Measurements from ENCODE around the gene RBBP9.

RBBP9 gene

DNA sequence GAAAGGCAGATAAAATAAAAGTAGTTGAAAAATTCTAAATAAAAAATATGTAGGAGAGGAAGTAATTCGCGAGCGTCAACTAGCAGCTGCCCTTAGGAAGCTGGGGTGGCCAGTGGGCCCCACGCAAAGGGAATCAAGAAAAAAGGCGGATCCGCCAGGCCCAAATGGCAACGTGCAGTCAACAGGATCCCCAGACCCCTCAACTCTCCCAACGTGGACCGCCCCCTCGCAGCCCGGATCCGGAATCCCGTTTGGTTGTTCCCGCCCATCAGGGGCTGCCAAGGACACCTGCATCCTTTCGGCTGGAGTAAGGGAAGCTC lies 30.5 kb downstream of the RBBP9 start:
- peak overlapping the region; percentile 98 for H2AFZ ChIP-seq (ENCODE audit: low read length, unreplicated experiment)
- peaks cover 15% of the 10 kb centered on the region for H3K4me1 ChIP-seq (ENCODE audit: control insufficient read depth, insufficient read depth, low read length, unreplicated experiment)
- peak overlapping the region; percentile 98 for H3K4me3 ChIP-seq (ENCODE audit: low read depth, low read length)
- H3K79me2 ChIP-seq (ENCODE audit: control insufficient read depth, insufficient read depth, low read length, unreplicated experiment), result peaks cover 34% of the 10 kb centered on the region
- H3K27me3 ChIP-seq (ENCODE audit: insufficient read depth, low read length), result no peaks in the 10 kb centered on the region
- H3K36me3 ChIP-seq (ENCODE audit: insufficient read depth, low read length), result no peaks in the 10 kb centered on the region
- H3K27ac ChIP-seq (ENCODE audit: low read depth, low read length), result no peak overlapping the region

- peaks cover 32% of the 10 kb centered on the region for H3K79me2 ChIP-seq (ENCODE audit: control insufficient read depth, insufficient read depth, low read length, unreplicated experiment)
- peaks cover 15% of the 10 kb centered on the region for H3K4me1 ChIP-seq (ENCODE audit: control insufficient read depth, insufficient read depth, low read length, unreplicated experiment)
- no peaks in the 10 kb centered on the region for H3K36me3 ChIP-seq (ENCODE audit: insufficient read depth, low read length)
- peak overlapping the region; percentile 98 for H3K4me3 ChIP-seq (ENCODE audit: low read depth, low read length)
- no peak overlapping the region for H3K27ac ChIP-seq (ENCODE audit: low read depth, low read length)
- H2AFZ ChIP-seq (ENCODE audit: low read length, unreplicated experiment), result peak overlapping the region; percentile 98
- H3K27me3 ChIP-seq (ENCODE audit: insufficient read depth, low read length), result no peaks in the 10 kb centered on the region
Observed at GRCh38 chr20:18465536-18466200, 31.4 kb downstream of the RBBP9 start.

DNA sequence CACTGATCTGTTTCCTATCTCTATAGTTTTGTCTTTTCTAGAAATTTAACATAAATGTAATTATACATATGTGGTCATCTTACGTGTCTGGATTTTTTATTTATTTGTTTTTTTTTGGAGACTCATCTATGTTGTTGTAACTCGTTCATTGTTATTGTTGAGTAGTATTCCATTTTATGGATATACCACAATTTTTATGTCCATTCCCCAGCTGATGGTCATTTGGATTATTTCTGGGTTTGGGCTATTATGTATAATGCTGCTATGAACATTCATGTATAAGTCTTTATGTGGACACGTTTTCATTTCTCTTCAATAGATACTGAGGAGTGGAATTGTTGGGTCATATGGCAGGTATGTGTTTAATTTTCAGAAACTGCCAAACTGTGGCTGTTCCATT lies 40.4 kb downstream of the RBBP9 start:
- Histone ChIP-seq H2AFZ (ENCODE audit: low read length, unreplicated experiment) (no peak overlapping the region), H3K79me2 (ENCODE audit: control insufficient read depth, insufficient read depth, low read length, unreplicated experiment) (no peaks in the 10 kb centered on the region), H3K27me3 (ENCODE audit: insufficient read depth, low read length) (no peaks in the 10 kb centered on the region), H3K4me1 (ENCODE audit: control insufficient read depth, insufficient read depth, low read length, unreplicated experiment) (no peaks in the 10 kb centered on the region), H3K27ac (ENCODE audit: low read depth, low read length) (no peak overlapping the region), H3K4me3 (ENCODE audit: low read depth, low read length) (no peak overlapping the region), H3K36me3 (ENCODE audit: insufficient read depth, low read length) (no peaks in the 10 kb centered on the region)

DNA sequence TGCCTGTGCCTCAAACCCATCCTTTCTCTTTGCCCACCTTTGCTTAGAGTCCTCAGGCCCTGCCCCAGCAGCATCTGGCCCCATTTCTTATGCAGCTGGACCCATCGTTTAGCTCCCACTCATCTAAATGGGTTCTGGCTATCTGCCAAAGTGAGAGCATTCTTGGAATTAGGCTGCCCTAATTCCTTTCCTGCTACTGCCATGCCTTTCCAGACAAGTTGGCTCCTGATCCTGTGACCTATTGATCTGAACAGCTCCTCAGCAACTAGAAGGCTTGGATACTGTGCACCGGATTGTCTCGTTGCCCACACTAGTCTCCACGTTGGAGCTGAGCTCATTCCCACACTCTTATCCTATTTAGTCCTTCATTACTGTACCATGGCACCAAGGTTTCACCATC lies 53.1 kb downstream of the RBBP9 start:
- H3K27ac ChIP-seq (ENCODE audit: low read depth, low read length), result no peak overlapping the region
- no peak overlapping the region for H3K4me3 ChIP-seq (ENCODE audit: low read depth, low read length)
- H3K79me2 ChIP-seq (ENCODE audit: control insufficient read depth, insufficient read depth, low read length, unreplicated experiment), result no peaks in the 10 kb centered on the region
- H3K27me3 ChIP-seq (ENCODE audit: insufficient read depth, low read length), result no peaks in the 10 kb centered on the region
- no peak overlapping the region for H2AFZ ChIP-seq (ENCODE audit: low read length, unreplicated experiment)
- H3K4me1 ChIP-seq (ENCODE audit: control insufficient read depth, insufficient read depth, low read length, unreplicated experiment), result no peaks in the 10 kb centered on the region
- no peaks in the 10 kb centered on the region for H3K36me3 ChIP-seq (ENCODE audit: insufficient read depth, low read length)

GRCh38 chr20:18440403-18440802 lies 56.6 kb downstream of the RBBP9 start:
- Histone ChIP-seq H3K27me3 (ENCODE audit: insufficient read depth, low read length) (no peaks in the 10 kb centered on the region), H3K36me3 (ENCODE audit: insufficient read depth, low read length) (no peaks in the 10 kb centered on the region), H3K27ac (ENCODE audit: low read depth, low read length) (no peak overlapping the region), H3K4me1 (ENCODE audit: control insufficient read depth, insufficient read depth, low read length, unreplicated experiment) (no peaks in the 10 kb centered on the region), H2AFZ (ENCODE audit: low read length, unreplicated experiment) (no peak overlapping the region), H3K4me3 (ENCODE audit: low read depth, low read length) (no peak overlapping the region), H3K79me2 (ENCODE audit: control insufficient read depth, insufficient read depth, low read length, unreplicated experiment) (no peaks in the 10 kb centered on the region)

DNA sequence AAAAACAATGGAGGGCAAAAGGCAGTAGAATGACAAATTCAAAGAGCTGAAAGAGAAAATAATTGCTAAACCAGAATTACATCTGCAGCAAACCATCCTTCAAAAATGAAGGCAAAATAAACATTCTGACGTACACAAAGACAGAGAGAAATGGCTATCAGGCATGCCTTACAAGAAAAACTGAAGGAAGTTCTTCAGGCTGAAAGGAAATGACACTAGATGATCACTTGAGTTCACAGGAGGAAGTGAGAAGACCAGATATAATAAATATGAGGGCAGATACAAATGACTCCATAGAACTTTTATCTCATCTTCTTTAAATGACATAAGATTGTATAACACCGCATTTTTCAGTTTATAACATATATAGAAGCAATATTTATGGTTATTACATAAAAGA lies 60.2 kb downstream of the RBBP9 start:
- no peaks in the 10 kb centered on the region for H3K36me3 ChIP-seq (ENCODE audit: insufficient read depth, low read length)
- H3K27ac ChIP-seq (ENCODE audit: low read depth, low read length), result no peak overlapping the region
- no peak overlapping the region for H2AFZ ChIP-seq (ENCODE audit: low read length, unreplicated experiment)
- no peaks in the 10 kb centered on the region for H3K27me3 ChIP-seq (ENCODE audit: insufficient read depth, low read length)
- H3K79me2 ChIP-seq (ENCODE audit: control insufficient read depth, insufficient read depth, low read length, unreplicated experiment), result no peaks in the 10 kb centered on the region
- H3K4me1 ChIP-seq (ENCODE audit: control insufficient read depth, insufficient read depth, low read length, unreplicated experiment), result no peaks in the 10 kb centered on the region
- H3K4me3 ChIP-seq (ENCODE audit: low read depth, low read length), result no peak overlapping the region
